ENCODE results near the gene PLCL2.

DNA sequence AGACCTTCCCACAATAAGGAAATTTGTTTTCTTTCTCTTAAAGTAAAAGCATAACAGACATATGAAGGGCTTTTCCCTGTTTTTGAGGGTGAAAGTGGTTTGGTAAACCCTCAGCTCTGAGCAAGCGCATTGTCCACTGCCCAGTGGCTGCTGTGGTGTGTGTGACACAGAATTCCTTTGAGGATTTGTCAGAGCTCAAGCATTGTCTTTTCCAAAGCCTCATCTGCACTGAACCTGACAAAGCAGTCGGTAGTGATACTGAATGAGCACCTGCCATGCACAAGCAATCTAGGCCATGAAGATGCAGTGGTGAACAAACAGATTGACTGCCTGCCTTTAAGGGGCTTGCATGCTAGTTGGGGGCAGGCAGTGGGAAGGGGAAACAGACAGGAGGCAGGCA, 128.3 kb downstream of the PLCL2 start:
- TF ChIP-seq, protein P1, sequence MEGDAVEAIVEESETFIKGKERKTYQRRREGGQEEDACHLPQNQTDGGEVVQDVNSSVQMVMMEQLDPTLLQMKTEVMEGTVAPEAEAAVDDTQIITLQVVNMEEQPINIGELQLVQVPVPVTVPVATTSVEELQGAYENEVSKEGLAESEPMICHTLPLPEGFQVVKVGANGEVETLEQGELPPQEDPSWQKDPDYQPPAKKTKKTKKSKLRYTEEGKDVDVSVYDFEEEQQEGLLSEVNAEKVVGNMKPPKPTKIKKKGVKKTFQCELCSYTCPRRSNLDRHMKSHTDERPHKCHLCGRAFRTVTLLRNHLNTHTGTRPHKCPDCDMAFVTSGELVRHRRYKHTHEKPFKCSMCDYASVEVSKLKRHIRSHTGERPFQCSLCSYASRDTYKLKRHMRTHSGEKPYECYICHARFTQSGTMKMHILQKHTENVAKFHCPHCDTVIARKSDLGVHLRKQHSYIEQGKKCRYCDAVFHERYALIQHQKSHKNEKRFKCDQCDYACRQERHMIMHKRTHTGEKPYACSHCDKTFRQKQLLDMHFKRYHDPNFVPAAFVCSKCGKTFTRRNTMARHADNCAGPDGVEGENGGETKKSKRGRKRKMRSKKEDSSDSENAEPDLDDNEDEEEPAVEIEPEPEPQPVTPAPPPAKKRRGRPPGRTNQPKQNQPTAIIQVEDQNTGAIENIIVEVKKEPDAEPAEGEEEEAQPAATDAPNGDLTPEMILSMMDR (IDR thresholded peaks at IDR 0.05): no peak
- TF ChIP-seq POLR2A (IDR thresholded peaks at IDR 0.05): no peak
- TF ChIP-seq EP300 (IDR thresholded peaks at IDR 0.05): no peak

Data from ovary (tissue), 3 donors.